ENCODE data around the gene DOLPP1. TPM values are rescaled to one million over a fixed set of nuclear protein-coding genes. Genes with fewer than 3 reads are reported as not detected.

Gene DOLPP1
- total RNA-seq, 1 experiment from 2014 or later: 27.3 TPM

GRCh38 chr9:129059796-129060785 lies 20.8 kb upstream of the DOLPP1 start:
- H3K4me3 ChIP-seq (ENCODE audit: low read length): no peak overlapping the region
- no peak for DNase-seq
- intact Hi-C loops (cut with micrococcal nuclease): no loop called here
- no peak overlapping the region for H3K9ac ChIP-seq (ENCODE audit: low read length)
- TF ChIP-seq EZH2phosphoT487 (IDR thresholded peaks at IDR 0.05; ENCODE audit: borderline replicate concordance, low read length) (no peak), CTCF (conservative IDR thresholded peaks at IDR 0.05; ENCODE audit: low read depth, low read length) (no peak), EZH2 (IDR thresholded peaks at IDR 0.05; ENCODE audit: low read length, unreplicated experiment) (no peak)
- H3K4me2 ChIP-seq (ENCODE audit: low read length): peak overlapping the region; percentile 53; the same call in 1 of the 2 replicates
- H4K20me1 ChIP-seq (ENCODE audit: low read length): no peaks in the 10 kb centered on the region
- no peaks in the 10 kb centered on the region for H3K27me3 ChIP-seq (ENCODE audit: low read length)
- H3K9me3 ChIP-seq (ENCODE audit: low read length): no peaks in the 10 kb centered on the region
- no peak overlapping the region for H2AFZ ChIP-seq (ENCODE audit: low read length)
- CTCF ChIA-PET: no interaction called here
- H3K79me2 ChIP-seq (ENCODE audit: low read length): no peaks in the 10 kb centered on the region
- no peaks in the 10 kb centered on the region for H3K36me3 ChIP-seq (ENCODE audit: low read depth, low read length)
- H3K4me1 ChIP-seq (ENCODE audit: insufficient read depth, low read length): peaks cover 13% of the 10 kb centered on the region
- no TSS peak for BruUV-seq (replicated peaks)
- no peaks in the 10 kb centered on the region for H3F3A ChIP-seq (ENCODE audit: low read length, unreplicated experiment)
- H3K9me2 ChIP-seq (replicated peaks; ENCODE audit: low read length): no peaks in the 10 kb centered on the region
- ATAC-seq: no peak
- peak overlapping the region; percentile 58; the same call in 1 of the 2 replicates for H3K27ac ChIP-seq (ENCODE audit: low read length)
- POLR2A ChIA-PET (ENCODE audit: unreplicated experiment): no interaction called here

DNA sequence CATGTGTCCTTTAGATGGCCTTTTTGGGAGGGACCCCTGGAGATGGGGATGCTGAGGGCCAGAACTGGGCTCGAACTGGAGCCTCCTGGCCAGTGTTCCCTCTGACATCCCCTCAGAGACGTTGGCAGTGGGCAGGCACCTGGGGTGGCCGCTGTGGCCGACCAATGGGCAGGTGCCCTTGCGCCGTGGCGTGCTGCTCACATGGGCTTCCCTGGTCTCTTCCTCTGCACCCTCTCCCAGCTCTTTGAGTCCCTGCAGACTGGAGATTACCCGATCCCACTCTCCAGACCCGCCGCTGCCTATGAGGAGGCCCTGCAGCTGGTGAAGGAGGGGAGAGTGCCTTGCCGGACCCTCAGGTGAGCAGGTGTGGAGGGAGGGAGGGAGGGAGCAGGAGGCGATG lies 19.9 kb upstream of the DOLPP1 start:
- Histone ChIP-seq H3K4me2 (ENCODE audit: low read length) (no peak overlapping the region), H3K4me3 (ENCODE audit: low read length) (no peak overlapping the region), H3K4me1 (ENCODE audit: insufficient read depth, low read length) (peaks cover 13% of the 10 kb centered on the region), H3K79me2 (ENCODE audit: low read length) (no peaks in the 10 kb centered on the region), H3K9me2 (replicated peaks; ENCODE audit: low read length) (no peaks in the 10 kb centered on the region), H4K20me1 (ENCODE audit: low read length) (no peaks in the 10 kb centered on the region), H2AFZ (ENCODE audit: low read length) (no peak overlapping the region), H3K27me3 (ENCODE audit: low read length) (no peaks in the 10 kb centered on the region), H3K36me3 (ENCODE audit: low read depth, low read length) (no peaks in the 10 kb centered on the region), H3K9ac (ENCODE audit: low read length) (no peak overlapping the region), H3F3A (ENCODE audit: low read length, unreplicated experiment) (no peaks in the 10 kb centered on the region), H3K27ac (ENCODE audit: low read length) (no peak overlapping the region), H3K9me3 (ENCODE audit: low read length) (no peaks in the 10 kb centered on the region)
- TF ChIP-seq EZH2phosphoT487 (IDR thresholded peaks at IDR 0.05; ENCODE audit: borderline replicate concordance, low read length): no peak
- TF ChIP-seq EZH2 (IDR thresholded peaks at IDR 0.05; ENCODE audit: low read length, unreplicated experiment): no peak
- no peak for TF ChIP-seq CTCF (conservative IDR thresholded peaks at IDR 0.05; ENCODE audit: low read depth, low read length)
- intact Hi-C loops (cut with micrococcal nuclease): no loop called here
- CTCF ChIA-PET: interaction anchor here (0.6 kb wide), 1 partner anchor 12 kb away, joined by 6 read pairs; no protein-coding TSS in a partner anchor
- POLR2A ChIA-PET (ENCODE audit: unreplicated experiment): no interaction called here
- no TSS peak for BruUV-seq (replicated peaks)
- DNase-seq (no peak), ATAC-seq (no peak)

- Histone ChIP-seq H2AFZ (ENCODE audit: low read length) (no peak overlapping the region), H3K4me2 (ENCODE audit: low read length) (no peak overlapping the region), H3K9ac (ENCODE audit: low read length) (no peak overlapping the region), H3K27me3 (ENCODE audit: low read length) (no peaks in the 10 kb centered on the region), H3K9me3 (ENCODE audit: low read length) (no peaks in the 10 kb centered on the region), H3F3A (ENCODE audit: low read length, unreplicated experiment) (no peaks in the 10 kb centered on the region), H3K4me3 (ENCODE audit: low read length) (no peak overlapping the region), H3K27ac (ENCODE audit: low read length) (no peak overlapping the region), H4K20me1 (ENCODE audit: low read length) (no peaks in the 10 kb centered on the region), H3K79me2 (ENCODE audit: low read length) (no peaks in the 10 kb centered on the region), H3K4me1 (ENCODE audit: insufficient read depth, low read length) (peaks cover 13% of the 10 kb centered on the region), H3K9me2 (replicated peaks; ENCODE audit: low read length) (no peaks in the 10 kb centered on the region), H3K36me3 (ENCODE audit: low read depth, low read length) (no peaks in the 10 kb centered on the region)
- DNase-seq (no peak), ATAC-seq (no peak)
- TF ChIP-seq EZH2 (IDR thresholded peaks at IDR 0.05; ENCODE audit: low read length, unreplicated experiment): no peak
- ChIA-PET POLR2A (ENCODE audit: unreplicated experiment) (no interaction called here), CTCF (no interaction called here)
- intact Hi-C loops (cut with micrococcal nuclease): no loop called here
- BruUV-seq (replicated peaks): no TSS peak
Measured at GRCh38 chr9:129063061-129063460, 17.9 kb upstream of the DOLPP1 start.

Measured in PC-3 (cell line).